HG03280 (cell line): ENCODE measurements around the gene EDN2.

Experiments
- ATAC-seq: cut with Tn5 transposase; IDR thresholded peaks from one replicate; pipeline ENCODE4 v1.9.1; 2021; ENCODE audit warnings: mild to moderate bottlenecking, moderate library complexity; ENCODE audit not compliant: unreplicated experiment

EDN2 gene

DNA sequence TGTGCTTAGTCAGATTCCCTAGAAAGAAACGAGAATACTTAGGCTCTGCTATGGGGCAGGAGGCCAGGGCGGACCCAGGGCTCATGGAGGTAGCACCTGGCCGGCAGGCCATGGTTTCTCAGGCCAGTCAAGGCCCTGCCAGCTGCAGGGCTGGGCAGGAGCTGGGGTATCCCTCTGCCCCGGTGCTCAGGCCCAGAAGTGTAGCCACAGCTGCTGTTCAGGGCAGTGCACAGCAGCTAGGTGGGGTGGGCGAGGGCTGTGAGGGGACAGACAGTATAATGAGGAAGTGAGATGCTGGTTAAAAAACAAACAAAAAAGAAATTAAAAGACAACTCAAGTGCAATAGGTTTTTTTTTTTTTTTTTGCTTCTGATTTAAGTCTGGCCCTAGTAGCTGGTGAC lies 34.0 kb upstream of the EDN2 start:
- ATAC-seq: no peak

DNA sequence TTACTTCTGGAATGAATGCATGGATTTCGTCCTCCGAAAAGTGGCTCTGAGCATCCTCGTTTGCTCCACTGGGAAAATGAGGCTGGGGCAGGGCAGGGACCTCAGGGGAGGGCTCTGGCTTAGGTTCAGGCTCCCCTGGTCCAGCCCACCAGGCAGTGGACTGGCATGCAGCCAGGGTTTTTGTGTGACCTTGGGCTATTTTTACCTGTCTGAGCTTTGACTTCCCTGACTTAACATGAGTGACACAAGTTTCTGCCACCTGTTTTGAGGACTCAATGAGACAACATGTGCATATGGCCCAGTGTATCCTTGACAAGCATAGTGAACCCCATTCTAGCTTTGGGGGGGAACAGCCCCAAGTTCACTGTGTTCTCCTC lies 32.6 kb upstream of the EDN2 start:
- ATAC-seq: no peak

DNA sequence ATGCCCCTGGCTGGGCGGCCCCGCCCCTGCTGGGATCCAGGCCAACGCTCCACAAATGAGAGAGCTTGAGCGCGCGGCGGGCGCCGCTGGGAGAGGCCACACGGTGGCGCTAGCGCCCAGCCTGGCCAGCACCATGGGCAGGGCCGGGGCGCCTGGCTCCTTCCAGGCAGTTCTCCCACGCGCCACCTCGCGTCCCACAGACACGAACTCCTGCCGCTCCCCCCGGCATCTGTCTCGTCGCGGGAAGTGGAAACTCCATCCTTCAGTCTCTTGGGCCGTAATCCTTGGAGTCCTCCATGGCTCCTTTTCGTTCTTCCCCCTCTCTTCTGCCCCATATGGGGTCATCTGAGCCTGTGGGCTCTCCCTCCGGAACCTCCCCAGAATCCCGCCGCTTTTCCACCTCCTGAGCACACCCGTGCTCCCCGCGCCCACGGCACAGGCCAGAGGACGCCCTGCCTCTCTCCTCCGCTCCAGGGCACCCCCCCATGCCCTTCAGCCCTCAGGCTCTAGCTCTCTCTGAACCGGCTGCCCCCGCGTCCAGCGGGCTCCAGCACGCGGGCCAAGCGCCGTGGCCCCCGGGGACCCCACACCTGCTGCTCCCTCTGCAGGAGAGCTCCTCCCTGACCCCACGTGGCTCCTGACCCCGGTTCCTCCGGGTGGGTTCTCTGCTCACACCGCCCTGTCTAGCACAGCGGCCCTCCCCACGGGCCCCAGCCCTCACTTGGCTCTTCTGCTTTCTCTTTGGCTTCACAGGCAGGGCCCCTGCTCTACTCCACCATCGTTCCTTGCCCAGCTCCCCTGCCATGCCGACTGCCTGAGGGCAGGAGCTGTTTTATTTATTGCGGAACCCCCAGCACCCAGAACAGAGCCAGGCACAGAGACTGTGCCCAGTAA lies 31.9 kb upstream of the EDN2 start:
- ATAC-seq: peak; percentile 63

DNA sequence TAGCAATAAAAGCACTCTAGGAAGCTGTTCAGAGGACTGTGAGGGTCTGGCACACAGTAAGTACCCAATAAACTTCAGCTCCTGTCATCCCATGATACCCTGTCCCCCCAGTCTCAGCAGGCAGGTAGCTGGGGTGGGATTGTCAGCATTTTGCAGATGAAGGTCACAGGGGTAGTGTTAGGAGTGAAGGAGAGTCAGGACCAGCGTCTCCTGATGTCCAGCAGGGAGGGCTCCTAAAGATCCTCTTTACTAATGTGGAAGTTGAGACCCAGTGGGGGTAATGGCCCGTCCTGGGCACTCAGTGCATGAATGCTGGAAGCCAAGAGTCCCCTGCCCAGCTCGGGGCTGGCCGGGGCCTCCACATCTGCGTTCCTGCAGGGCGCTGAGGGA lies 31.3 kb upstream of the EDN2 start:
- no peak for ATAC-seq

DNA sequence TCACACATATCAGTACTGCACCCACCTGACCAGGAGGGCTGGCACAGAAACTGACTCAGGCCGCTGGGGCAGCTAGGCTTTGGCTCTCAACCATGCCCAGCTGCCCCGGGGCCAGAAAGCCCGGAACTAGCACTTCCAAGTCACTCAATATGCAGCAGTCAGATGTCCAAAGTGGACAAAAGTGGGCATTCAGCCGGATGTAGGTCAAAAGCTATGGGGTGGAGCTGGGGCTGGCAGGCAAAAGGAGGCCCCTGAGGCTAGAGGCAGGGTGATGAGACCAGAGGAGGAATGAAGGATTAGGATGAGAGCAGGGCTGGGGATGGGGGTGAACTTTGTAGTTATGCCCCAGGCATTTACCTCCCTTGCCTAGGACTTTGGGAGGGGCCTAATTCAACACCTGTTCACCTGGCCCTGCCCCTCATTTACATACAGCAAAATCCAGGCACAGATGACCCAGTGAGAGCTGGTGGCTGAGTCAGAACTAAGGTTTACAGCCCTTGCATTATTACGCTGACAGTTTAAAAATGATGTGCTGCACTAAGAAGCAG lies 30.7 kb upstream of the EDN2 start:
- ATAC-seq: no peak

DNA sequence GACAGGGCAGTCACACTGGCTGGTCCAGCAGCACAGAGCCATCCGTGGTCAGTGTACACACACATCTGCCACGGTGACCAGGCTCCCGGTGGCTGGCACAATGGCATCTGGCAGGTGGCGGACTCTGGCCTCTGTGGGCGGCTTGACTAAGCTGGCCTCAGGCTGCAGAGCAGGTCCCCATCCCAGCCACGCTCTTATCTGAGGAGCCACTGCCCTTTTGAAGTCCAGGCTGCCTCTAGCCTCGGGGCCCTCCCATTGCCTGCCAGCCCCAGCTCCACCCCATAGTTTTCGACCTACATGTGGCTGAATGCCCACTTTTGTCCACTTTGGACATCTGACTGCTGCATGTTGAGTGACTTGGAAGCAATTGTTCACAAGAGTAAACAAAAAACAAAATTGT lies 29.9 kb upstream of the EDN2 start:
- no peak for ATAC-seq

DNA sequence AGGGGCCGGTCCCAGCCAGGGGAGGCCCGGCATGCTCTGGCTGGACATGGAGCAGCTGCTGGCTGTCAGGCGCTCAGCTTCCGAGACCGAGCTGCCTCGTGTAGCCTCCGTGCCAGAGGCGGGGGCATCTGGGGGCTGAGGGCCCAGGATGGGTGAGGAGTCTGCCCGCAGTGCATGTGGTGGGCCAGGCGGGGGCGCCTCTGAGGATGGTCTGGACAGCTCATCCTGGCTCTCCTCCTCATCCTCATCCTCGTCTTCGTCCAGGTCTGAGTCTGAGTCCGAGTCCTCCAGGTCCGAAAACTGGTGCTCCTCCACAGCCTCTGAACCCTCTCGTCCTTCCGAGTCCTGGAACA lies 28.9 kb upstream of the EDN2 start:
- ATAC-seq: no peak

DNA sequence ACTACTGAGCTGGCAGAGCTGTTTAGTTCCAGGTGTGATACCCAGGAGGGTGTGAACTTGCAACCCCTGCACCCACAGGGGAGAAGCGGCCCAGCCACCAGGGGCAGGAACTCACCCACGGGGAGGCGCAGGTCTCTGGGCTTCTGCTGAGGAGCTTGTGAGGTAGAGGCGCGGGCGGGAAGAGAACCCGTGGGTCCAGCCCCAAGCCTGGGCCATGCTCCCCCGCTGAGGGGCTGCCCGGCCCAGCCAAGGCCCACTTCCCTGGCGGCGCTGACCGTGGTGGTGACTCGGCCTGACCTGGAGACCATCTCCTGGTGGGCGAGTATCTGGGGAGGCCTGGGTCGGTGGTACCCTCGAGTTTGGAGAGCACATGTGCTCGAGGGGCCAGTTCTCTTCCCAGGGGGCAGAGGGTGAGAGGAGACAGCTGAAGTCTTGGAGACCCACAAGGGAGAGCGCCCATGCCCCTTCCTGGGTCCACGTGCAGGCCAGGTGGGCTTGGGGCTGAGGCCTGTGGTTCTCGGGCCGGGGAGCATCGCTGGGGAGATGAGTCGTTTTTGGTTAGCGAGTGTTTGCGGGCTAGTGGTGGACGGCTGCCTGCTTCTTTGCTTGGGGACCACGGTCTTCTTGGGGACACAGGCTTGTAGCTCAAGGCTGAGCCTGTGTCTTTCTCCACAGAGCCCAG lies 28.4 kb upstream of the EDN2 start:
- no peak for ATAC-seq

DNA sequence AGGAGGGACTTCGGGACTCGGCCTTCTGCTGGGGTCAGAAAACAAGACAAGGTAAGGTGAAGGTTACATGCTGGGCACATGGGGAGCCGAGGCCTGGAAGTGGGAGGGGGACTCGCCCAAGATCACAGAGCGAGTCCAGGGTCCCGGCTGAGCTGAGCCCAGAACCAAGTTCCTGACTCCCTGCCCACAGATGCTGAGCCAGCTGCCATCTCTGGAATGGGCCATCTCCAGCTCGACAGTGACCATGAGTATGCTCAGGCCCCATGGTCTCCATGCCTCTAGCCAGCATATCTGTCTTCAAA lies 26.7 kb upstream of the EDN2 start:
- no peak for ATAC-seq

DNA sequence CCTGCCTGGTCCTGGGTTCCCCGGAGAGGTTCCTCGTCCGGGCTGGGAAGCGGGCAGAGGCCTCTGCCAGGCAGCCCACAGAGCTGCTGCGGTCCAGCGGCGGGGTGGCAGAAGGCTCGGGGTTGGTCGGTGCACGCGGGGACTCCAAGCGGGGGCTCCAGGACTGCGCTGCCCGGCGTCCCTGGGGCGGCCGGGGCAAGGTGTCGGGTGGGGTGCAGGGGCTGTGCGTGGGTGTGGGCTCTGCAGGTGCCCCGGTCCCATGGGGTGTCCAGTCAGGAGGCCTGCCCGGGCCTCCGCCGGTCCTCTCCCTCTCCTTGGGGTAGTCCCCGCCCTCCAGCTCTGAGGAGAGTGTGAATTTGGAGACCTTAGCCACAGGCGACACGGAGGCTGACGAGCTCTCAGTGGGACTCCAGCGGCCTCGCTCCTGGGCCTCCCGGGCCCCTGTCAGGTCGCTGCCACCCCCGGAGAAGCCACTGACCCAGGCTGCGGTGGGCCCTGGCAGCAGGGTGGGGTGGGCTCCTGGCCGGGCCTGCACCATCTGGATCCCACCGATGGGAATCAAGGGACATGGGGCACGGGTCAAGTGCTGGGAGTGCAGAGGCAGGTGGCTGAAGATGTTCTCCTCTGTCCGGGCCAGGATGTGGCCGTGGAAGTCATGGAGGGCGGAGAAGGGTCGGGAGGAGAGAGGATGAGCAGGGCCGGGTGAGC lies 26.2 kb upstream of the EDN2 start:
- no peak for ATAC-seq

DNA sequence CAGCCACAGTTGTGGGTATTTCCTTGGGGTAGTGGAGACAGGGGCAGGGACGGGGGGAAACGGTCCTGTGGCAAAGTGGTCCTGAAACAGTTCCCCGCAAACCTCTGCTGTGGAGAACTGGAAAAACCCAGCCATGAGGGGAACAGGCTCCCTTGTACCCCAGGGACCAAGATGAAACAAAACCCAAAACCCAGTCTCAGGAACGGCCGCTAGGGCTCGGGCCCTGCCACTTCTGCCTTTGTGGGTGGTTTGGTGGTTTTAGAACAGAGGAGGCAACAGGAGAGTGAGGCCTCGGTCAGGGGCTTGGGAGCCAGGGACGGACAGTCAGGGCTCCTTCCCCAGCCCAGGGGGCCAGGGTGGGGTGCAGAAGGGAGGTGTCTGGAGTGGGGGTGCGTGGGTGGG lies 24.8 kb upstream of the EDN2 start:
- no peak for ATAC-seq

DNA sequence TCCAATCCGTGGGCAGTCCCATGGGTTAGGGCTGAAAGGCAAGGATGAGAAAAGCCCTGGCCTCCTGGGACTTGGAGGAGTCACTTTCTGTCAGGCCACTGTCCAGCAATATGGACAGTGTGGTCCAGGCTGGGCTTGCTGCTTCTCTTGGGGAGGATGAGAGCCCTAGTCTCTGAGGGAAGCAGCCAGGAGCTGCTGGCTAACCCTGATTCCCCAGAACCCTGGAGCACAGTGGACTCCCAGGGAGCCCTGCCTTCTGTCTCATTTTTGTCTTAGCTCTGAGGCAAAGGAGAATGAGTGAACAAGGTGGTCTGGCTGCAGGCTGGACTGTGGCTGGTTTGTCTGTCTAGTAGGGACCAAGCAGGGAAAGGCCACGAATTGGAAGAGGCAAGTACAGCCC lies 23.8 kb upstream of the EDN2 start:
- ATAC-seq: no peak

DNA sequence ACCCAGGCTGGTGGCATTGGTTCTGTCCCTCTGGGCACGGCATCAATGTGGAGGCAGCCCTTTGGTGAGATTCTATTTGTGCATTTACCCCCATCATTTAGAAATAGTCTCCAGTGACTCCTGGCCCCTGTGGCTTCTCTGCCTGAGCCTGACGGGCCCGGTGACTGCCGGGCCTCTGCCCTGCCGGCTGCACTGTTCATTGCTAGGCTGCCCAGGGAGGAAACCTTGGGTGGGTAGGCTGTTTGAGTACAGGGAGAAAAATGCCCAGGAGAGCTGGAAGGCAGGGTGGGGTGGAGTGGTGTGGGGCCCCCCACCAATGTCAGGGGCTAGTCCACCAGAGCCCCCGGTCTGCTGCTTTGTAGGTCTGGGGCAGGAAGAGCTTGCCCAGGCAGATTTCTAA lies 23.4 kb upstream of the EDN2 start:
- no peak for ATAC-seq

DNA sequence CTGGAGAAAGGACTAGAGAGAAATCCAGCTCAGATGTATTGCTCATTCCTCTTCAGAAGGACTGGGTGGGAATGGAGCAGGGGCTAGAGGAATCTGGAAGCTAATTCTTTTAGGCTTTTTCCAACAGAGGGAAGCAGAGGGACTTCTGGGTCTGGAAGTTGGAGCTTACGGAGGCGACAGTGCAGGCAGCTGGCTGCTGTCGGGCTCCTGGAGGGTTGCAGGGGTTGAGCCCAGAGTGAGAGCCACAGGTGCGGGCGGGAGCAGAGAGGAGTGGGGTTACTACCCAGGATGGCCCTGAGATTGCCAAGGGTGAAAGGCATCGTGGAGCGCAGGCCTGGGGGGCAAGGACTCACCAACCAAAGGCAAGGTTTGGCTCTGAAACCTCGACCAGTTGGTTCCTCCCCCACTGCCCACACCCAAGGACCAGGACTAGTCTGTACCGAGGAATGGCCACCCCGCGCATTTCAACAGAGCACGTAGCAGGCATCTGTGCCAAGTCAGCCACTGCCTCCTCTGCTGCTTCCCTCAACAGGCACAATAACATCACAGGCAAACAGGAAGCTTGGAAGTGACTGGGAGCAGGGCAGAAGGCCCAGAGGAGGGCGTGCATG lies 22.7 kb upstream of the EDN2 start:
- no peak for ATAC-seq

DNA sequence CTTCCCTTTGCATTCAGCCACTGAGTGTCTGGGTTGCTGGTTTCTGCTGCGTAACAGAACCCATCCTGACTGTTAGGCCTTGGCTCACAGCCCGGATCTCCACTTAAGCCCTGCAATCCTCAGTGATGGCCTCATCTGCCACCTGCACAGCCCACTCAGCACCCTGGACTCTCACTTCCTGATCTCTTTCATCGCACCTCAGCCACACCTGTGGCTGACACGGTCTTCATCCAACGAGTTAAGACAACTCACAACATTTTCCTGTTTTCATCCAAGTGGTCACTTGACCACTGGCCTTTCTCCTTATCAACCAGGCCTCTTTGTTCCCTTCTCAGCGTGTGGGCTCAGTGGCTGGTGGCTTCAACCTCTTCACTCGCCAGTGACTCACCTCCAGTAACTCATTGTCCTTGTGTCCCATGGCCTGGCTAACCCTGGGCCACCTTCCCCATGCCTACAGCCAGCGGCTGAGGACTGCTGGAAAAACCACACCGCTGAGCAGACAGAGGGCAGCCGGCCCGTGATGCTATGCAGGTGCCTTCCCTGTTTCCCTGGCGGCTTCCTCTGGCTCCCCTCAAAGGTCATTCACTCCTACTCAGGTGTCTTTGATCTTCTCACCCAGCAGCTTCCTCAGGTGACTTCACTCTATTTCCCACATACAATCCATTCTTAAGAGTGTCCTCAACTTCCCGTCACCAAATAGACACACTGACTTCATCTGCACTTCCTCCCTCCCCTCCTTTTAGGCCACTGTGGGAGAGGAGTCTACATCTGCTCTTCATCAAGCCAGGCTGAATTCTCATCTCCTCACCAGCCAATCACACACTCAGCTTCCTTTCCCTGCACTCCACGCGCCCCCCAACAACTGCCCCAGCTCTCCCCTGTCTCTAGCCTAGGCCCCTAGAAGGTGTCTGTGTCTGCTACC lies 19.9 kb upstream of the EDN2 start:
- no peak for ATAC-seq

DNA sequence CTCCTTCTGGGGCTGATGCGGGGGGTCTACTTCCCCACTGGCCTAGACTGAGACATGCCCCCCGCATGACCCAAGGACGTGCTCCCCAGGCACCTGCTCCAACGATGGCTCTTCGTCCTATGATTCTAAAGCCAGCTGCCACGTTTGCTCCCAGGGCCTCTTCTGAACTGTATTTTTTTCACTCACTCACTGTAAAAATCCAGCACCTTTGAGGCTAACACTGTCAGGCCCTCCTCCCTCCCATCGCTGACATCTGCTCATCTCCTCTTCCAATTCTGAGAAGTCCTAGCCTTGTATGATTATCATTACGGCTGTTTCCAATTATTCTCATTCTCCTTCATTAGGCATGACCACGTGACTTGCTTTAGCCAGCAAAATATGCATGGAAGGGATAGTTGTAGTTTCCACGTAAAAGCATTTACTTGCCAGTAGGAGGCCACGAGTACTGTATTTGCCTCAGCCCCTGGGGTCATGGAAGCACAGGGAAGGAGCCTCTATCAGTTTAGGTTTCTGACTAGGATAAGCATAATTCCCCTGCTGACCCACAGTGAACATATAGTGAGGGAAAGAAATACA lies 19.1 kb upstream of the EDN2 start:
- no peak for ATAC-seq

DNA sequence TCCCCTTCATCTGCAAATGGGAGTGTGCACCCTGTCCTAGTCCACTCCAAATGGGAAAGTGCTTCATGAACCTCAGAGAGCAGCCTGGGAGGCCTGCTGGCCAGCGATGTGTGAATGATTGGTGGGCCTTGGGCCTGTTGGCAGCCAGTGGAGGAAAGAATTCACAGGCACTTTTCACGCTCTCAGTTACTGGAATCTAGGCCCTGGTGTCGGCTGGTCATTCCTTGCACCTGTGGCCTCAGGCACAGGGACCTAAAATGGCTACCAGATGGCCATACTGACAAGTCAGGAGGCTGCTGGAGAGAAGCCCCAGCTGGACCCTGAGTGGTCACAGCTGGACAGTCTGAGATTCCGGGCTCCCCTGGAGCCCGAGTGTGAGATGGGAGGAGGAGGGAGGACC lies 18.4 kb upstream of the EDN2 start:
- no peak for ATAC-seq

DNA sequence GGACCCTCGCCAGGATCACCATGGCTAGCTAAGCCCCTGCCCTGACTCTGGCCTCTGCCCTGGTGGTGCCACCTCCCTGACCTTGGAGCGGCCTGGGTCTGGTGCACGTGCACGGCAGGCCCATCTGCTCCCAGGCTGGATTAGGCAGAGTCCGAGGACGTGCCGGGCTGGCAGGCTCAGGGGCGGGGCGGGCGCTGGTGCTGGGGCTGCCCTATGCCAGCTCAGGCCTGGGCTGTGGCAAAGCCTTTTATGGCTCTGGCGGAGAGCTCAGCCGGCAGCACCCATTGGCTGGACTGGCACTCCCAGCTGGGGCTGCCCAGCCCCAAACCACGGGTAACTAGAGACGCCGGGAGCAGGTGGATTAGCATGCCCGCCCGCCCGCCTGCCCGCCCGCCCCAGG lies 17.1 kb upstream of the EDN2 start:
- no peak for ATAC-seq

DNA sequence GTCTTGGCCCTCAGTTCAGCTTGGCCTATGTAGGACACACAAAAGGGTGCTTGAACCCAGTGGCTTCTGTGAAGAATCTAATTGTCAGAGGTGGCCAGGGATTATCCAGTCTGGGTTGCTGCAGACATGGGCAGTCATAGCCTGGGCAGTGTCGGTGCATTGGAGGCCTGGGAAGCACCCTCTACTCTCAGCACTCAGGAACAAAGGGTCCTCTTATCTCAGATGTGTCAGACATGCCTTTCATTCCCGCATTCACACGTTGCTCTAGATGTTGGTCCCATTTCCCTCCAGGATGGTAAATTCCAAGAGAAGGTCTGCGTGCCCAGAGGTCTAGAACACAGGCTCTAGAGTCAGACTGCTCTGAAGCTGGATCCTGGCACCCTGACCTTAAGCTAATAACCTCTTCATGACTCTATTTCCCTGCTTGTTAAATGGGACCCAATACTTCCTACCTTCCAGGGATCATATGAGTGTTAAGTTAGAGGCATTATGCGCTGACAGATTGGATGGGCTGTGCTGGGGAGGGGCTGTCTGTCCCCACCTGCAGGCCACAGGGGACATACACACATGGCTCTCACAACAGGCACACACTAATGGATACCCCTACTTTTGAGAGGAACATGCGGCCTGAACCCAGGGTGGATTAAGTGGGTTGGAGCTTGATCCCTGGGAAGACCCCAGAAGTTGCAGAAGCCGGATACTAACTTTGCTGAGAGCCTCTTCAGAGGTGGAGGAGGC lies 16.5 kb upstream of the EDN2 start:
- no peak for ATAC-seq
